Stimulated activated CD8-positive, alpha-beta memory T cell treated with anti-CD3 and anti-CD28 coated beads, Interleukin-15, amount 100 ng/mL, for 4 hours (primary cell): ENCODE results near the gene ERCC8.
"Not testable (repeated sequence)": the region's sequence is repeated elsewhere in the genome, so short reads cannot be mapped to it uniquely, and the experiment has no call there.

Experiments used
- DNase-seq, 2 donors: peaks; one replicate each; pipeline ENCODE4 v3.0.0-alpha.2; 2020; ENCODE audit warnings: low read depth in 2 of 2

The ERCC8 gene

GRCh38 chr5:60918466-60918865 lies 26.4 kb downstream of the ERCC8 start:
- no peak for DNase-seq

- DNase-seq: no peak
These were observed 28.2 kb downstream of the ERCC8 start for GRCh38 chr5:60916646-60917045.

GRCh38 chr5:60903356-60903755 lies 41.5 kb downstream of the ERCC8 start:
- no peak for DNase-seq

- DNase-seq: no peak
These were observed 47.9 kb downstream of the ERCC8 start for GRCh38 chr5:60896991-60897390.

GRCh38 chr5:60893521-60893920 lies 51.3 kb downstream of the ERCC8 start:
- no peak for DNase-seq

GRCh38 chr5:60891667-60892066 lies 53.2 kb downstream of the ERCC8 start:
- no peak for DNase-seq

GRCh38 chr5:60888359-60889061 lies 56.4 kb downstream of the ERCC8 start:
- no peak for DNase-seq

GRCh38 chr5:60887746-60888145 lies 57.1 kb downstream of the ERCC8 start:
- DNase-seq: no peak

- no peak for DNase-seq
These were observed 57.8 kb downstream of the ERCC8 start for GRCh38 chr5:60887096-60887495.

GRCh38 chr5:60886158-60886557 lies 58.7 kb downstream of the ERCC8 start:
- no peak for DNase-seq

GRCh38 chr5:60883229-60883628 lies 61.6 kb downstream of the ERCC8 start:
- DNase-seq: no peak

GRCh38 chr5:60872892-60873291 lies 72.0 kb downstream of the ERCC8 start:
- no peak for DNase-seq

- DNase-seq: no peak
These were observed 74.0 kb downstream of the ERCC8 start for GRCh38 chr5:60870857-60871256.

- DNase-seq: not testable (repeated sequence)
These were observed 84.3 kb downstream of the ERCC8 start for GRCh38 chr5:60860572-60860971.

GRCh38 chr5:60856066-60856465 lies 88.8 kb downstream of the ERCC8 start:
- no peak for DNase-seq

GRCh38 chr5:60852940-60853339 lies 91.9 kb downstream of the ERCC8 start:
- DNase-seq: no peak

GRCh38 chr5:60852317-60852716 lies 92.6 kb downstream of the ERCC8 start:
- no peak for DNase-seq

GRCh38 chr5:60851626-60852025 lies 93.2 kb downstream of the ERCC8 start:
- no peak for DNase-seq

- no peak for DNase-seq
These were observed 98.6 kb downstream of the ERCC8 start for GRCh38 chr5:60846298-60846697.

- DNase-seq: peak in 1 of 2 donors; percentile 1
These were observed 100.6 kb downstream of the ERCC8 start, which contains the start of gene ELOVL7 for GRCh38 chr5:60843936-60844905. Gene ELOVL7, minus strand, starts transcription at chr5:60844269. Its CDS starts 56,872 bp downstream, at chr5:60787397.

GRCh38 chr5:60843386-60843935 lies 101.4 kb downstream of the ERCC8 start:
- DNase-seq: no peak

GRCh38 chr5:60842871-60843385 lies 101.9 kb downstream of the ERCC8 start:
- DNase-seq: no peak
